Common myeloid progenitor, CD34-positive (primary cell): ENCODE data around the gene GNA12.
"Not testable (repeated sequence)": the region's sequence is repeated elsewhere in the genome, so short reads cannot be mapped to it uniquely, and the experiment has no call there.

Experiments used
- CTCF ChIA-PET: fragments of 350-600 bp; sonication (Branson Sonifier 250); formaldehyde crosslinking; loops from one replicate; lab custom pipeline; 2021; ENCODE audit warnings: antibody characterized with exemption; lab: Charles Lee
- POLR2A ChIA-PET: fragments of 350-600 bp; sonication (Branson Sonifier 250); formaldehyde crosslinking; loops from one replicate; lab custom pipeline; 2021; ENCODE audit warnings: antibody characterized with exemption; lab: Charles Lee
- DNase-seq, 3 donors: peaks; one replicate each; pipeline versions ENCODE4 v3.0.0 to v3.0.0-alpha.2; 2013
- H3K27ac ChIP-seq, 2 experiments: 1 replicate in 1 of 2; 2 replicates in 1 of 2; pipeline ENCODE4 v1.7.0; 2013; ENCODE audit warnings: inconsistent platforms in 2 of 2, low read length in 2 of 2, mild to moderate bottlenecking in 2 of 2, low read depth in 1 of 2, moderate library complexity in 1 of 2; ENCODE audit not compliant: severe bottlenecking in 2 of 2, insufficient read depth in 1 of 2, poor library complexity in 1 of 2
- H3K27me3 ChIP-seq, 5 experiments: replicated peaks in 2 of 5; 1 replicate in 3 of 5; 2 replicates in 2 of 5; pipeline versions ENCODE4 v1.6.1 to v1.7.0; 2013; ENCODE audit warnings: low read length in 4 of 5, mild to moderate bottlenecking in 2 of 5, moderate library complexity in 2 of 5, inconsistent platforms in 1 of 5; ENCODE audit not compliant: insufficient read depth in 5 of 5, control insufficient read depth in 4 of 5
- H3K36me3 ChIP-seq, 4 experiments: 1 replicate in 2 of 4; 2 replicates in 2 of 4; pipeline versions ENCODE4 v1.6.1 to v1.7.0; 2013; ENCODE audit warnings: low read length in 3 of 4, control low read depth in 1 of 4, mild to moderate bottlenecking in 1 of 4; ENCODE audit not compliant: control insufficient read depth in 4 of 4, insufficient read depth in 4 of 4
- H3K4me1 ChIP-seq, 4 experiments: 1 replicate in 3 of 4; 2 replicates in 1 of 4; pipeline versions ENCODE4 v1.6.1 to v1.7.1; 2013; ENCODE audit warnings: low read length in 3 of 4, mild to moderate bottlenecking in 3 of 4, control low read depth in 1 of 4, inconsistent platforms in 1 of 4, moderate library complexity in 1 of 4; ENCODE audit not compliant: control insufficient read depth in 4 of 4, insufficient read depth in 4 of 4; ENCODE audit errors: control extremely low read depth in 1 of 4
- H3K4me3 ChIP-seq, 7 experiments: 1 replicate in 4 of 7; 2 replicates in 3 of 7; pipeline versions ENCODE4 v1.5.1 to v1.7.0; 2013; ENCODE audit warnings: mild to moderate bottlenecking in 7 of 7, low read length in 6 of 7, moderate library complexity in 6 of 7, inconsistent platforms in 2 of 7, low read depth in 2 of 7, control low read depth in 1 of 7; ENCODE audit not compliant: insufficient read depth in 4 of 7, control insufficient read depth in 1 of 7; ENCODE audit errors: extremely low read depth in 1 of 7
- H3K9me3 ChIP-seq, 5 experiments: 1 replicate in 4 of 5; 2 replicates in 1 of 5; pipeline versions ENCODE4 v1.6.1 to v1.7.1; 2013; ENCODE audit warnings: low read length in 4 of 5, mild to moderate bottlenecking in 2 of 5, inconsistent platforms in 1 of 5, low read depth in 1 of 5, moderate library complexity in 1 of 5; ENCODE audit not compliant: control insufficient read depth in 4 of 5, insufficient read depth in 2 of 5; ENCODE audit errors: control extremely low read depth in 1 of 5
- WGBS: methylation state at CpG from one replicate; pipeline ENCODE4 v1.1.5; 2013; ENCODE audit not compliant: insufficient coverage; 5-methylcytosine and 5-hydroxymethylcytosine counted together

Gene GNA12

GRCh38 chr7:2679135-2680127, 164.7 kb downstream of the GNA12 start:
- DNase-seq, H3K36me3 ChIP-seq, H3K9me3 ChIP-seq, H3K4me1 ChIP-seq, H3K27me3 ChIP-seq, H3K27ac ChIP-seq, POLR2A ChIA-PET, H3K4me3 ChIP-seq: not testable (repeated sequence)
- CTCF ChIA-PET, result interaction anchor here (0.7 to 5.1 kb wide), 10 partner anchors 8 to 228 kb away, joined by 3 to 64 read pairs (median 6); no protein-coding TSS in a partner anchor
- 91% methylated on average over 22 of the region's 64 CpGs for WGBS

- H3K36me3 ChIP-seq, H3K9me3 ChIP-seq, POLR2A ChIA-PET, H3K4me1 ChIP-seq, H3K27ac ChIP-seq, H3K27me3 ChIP-seq, DNase-seq, H3K4me3 ChIP-seq: not testable (repeated sequence)
- WGBS, result 79% methylated on average over 8 of the region's 15 CpGs
- CTCF ChIA-PET, result interaction anchor here (1.5 to 5.1 kb wide), 2 partner anchors 31 to 32 kb away, joined by 6 to 64 read pairs; no protein-coding TSS in a partner anchor
Measured at GRCh38 chr7:2678454-2678853, 165.7 kb downstream of the GNA12 start.
